HG02610 (cell line): Measurements from ENCODE around the gene DNAAF1.
"Not testable (repeated sequence)": the region's sequence is repeated elsewhere in the genome, so short reads cannot be mapped to it uniquely, and the experiment has no call there.

ENCODE experiments used
- ATAC-seq: cut with Tn5 transposase; IDR thresholded peaks from one replicate; pipeline ENCODE4 v1.9.1; 2021; ENCODE audit warnings: mild to moderate bottlenecking, moderate library complexity; ENCODE audit not compliant: unreplicated experiment

The DNAAF1 gene

GRCh38 chr16:84144859-84145639 lies at the start of gene DNAAF1, which contains the start of gene HSDL1:
Gene DNAAF1, plus strand, starts transcription at chr16:84145308. Its CDS starts 133 bp downstream, at chr16:84145441.
Gene HSDL1, minus strand, starts transcription at chr16:84145177. Its CDS starts 13,856 bp downstream, at chr16:84131321.
- peak; percentile 77 for ATAC-seq

GRCh38 chr16:84095466-84095865 lies 49.6 kb upstream of the DNAAF1 start:
- no peak for ATAC-seq

GRCh38 chr16:84096447-84097005 lies 48.6 kb upstream of the DNAAF1 start:
- no peak for ATAC-seq

- ATAC-seq = no peak
Observed at GRCh38 chr16:84098939-84099338, 46.2 kb upstream of the DNAAF1 start.

- ATAC-seq = no peak
Observed at GRCh38 chr16:84103678-84104077, 41.4 kb upstream of the DNAAF1 start.

GRCh38 chr16:84104231-84104630 lies 40.9 kb upstream of the DNAAF1 start:
- ATAC-seq = no peak

GRCh38 chr16:84105301-84105815 lies 39.8 kb upstream of the DNAAF1 start:
- no peak for ATAC-seq

GRCh38 chr16:84105948-84106740 lies 39.0 kb upstream of the DNAAF1 start:
- no peak for ATAC-seq

- ATAC-seq = no peak
Observed at GRCh38 chr16:84107921-84108320, 37.2 kb upstream of the DNAAF1 start.

- ATAC-seq = no peak
Observed at GRCh38 chr16:84109598-84110335, 35.3 kb upstream of the DNAAF1 start.

GRCh38 chr16:84110527-84110926 lies 34.6 kb upstream of the DNAAF1 start:
- no peak for ATAC-seq

- ATAC-seq = no peak
Observed at GRCh38 chr16:84111525-84111924, 33.6 kb upstream of the DNAAF1 start.

- not testable (repeated sequence) for ATAC-seq
Observed at GRCh38 chr16:84111949-84112348, 33.2 kb upstream of the DNAAF1 start.

- peak; percentile 27 for ATAC-seq
Observed at GRCh38 chr16:84115919-84116719, 29.0 kb upstream of the DNAAF1 start.

GRCh38 chr16:84116720-84117493 lies 28.2 kb upstream of the DNAAF1 start, which contains the start of gene MBTPS1:
Gene MBTPS1, minus strand, starts transcription at chr16:84116942. Its CDS starts 15,159 bp downstream, at chr16:84101783.
- ATAC-seq = peak; percentile 94

GRCh38 chr16:84117494-84117843 lies 27.6 kb upstream of the DNAAF1 start:
- ATAC-seq = no peak

GRCh38 chr16:84118315-84118714 lies 26.8 kb upstream of the DNAAF1 start:
- not testable (repeated sequence) for ATAC-seq

- ATAC-seq = no peak
Observed at GRCh38 chr16:84119368-84119767, 25.7 kb upstream of the DNAAF1 start.

- ATAC-seq = no peak
Observed at GRCh38 chr16:84120023-84120422, 25.1 kb upstream of the DNAAF1 start.
